Tibial artery (tissue), 4 donors: Measurements from ENCODE around the gene CALCOCO1.

Source experiments
- DNase-seq, 2 donors: peaks; one replicate each; pipeline ENCODE4 v3.0.0-alpha.2; 2019
- H3K27ac ChIP-seq, 2 donors: fragments of 200-600 bp; sonication (generic) in 1 of 2; 1 replicate in 1 of 2; 2 replicates in 1 of 2; pipeline ENCODE4 v1.5.1; 2018 to 2019; ENCODE audit warnings: mild to moderate bottlenecking in 1 of 2
- H3K27me3 ChIP-seq, 2 donors: fragments of 200-600 bp; sonication (generic) in 1 of 2; one replicate each; pipeline versions ENCODE4 v1.5.1 to v1.6.0; 2016 to 2019
- H3K36me3 ChIP-seq, 3 donors: fragments of 200-600 bp; sonication (generic) in 2 of 3; one replicate each; pipeline ENCODE4 v1.5.1; 2016 to 2019; ENCODE audit warnings: mild to moderate bottlenecking in 2 of 3
- H3K4me1 ChIP-seq, 4 donors: fragments of 200-600 bp; sonication (generic) in 2 of 4; 1 replicate in 3 of 4; 2 replicates in 1 of 4; pipeline ENCODE4 v1.5.1; 2016 to 2019
- H3K4me3 ChIP-seq, 2 donors: fragments of 200-600 bp; sonication (generic) in 1 of 2; 1 replicate in 1 of 2; 2 replicates in 1 of 2; pipeline ENCODE4 v1.5.1; 2018 to 2019; ENCODE audit warnings: mild to moderate bottlenecking in 2 of 2
- H3K9me3 ChIP-seq, 3 donors: fragments of 200-600 bp; sonication (generic) in 1 of 3; one replicate each; pipeline ENCODE4 v1.5.1; 2016 to 2019
- intact Hi-C: fragments of 100-400 bp; cut with DNase I; formaldehyde crosslinking; loops from one replicate; pipeline ENCODE4 v1.15.0; 2023; ENCODE audit warnings: low total_unique reads
- TF ChIP-seq, protein P1 (sequence below), 2 experiments: fragments of 200-600 bp in 1 of 2; fragments of 450-650 bp in 1 of 2; IDR thresholded peaks; one replicate each; pipeline ENCODE4 v1.5.1; 2017 to 2019; ENCODE audit warnings: antibody characterized with exemption in 2 of 2, mild to moderate bottlenecking in 1 of 2, moderate library complexity in 1 of 2

CALCOCO1 gene

DNA sequence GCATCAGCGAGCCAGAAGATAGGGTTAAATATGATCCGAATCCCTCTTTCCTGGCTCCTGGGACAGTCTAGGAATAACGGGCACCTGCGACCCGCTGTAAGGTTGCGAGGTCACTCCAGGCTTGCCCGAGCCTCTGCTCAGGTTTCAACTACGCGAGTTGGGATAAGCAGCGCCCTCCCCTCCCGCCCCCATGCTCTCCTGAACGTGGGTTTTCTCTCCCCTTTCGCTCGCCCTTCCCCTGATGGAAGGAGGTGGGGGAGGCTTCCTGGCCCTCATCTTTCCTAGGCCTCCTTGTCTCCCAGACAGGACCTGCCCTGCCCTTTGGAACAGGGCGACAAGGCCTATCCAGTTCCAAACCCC, 50.6 kb downstream of the CALCOCO1 start:
- Histone ChIP-seq H3K9me3 (no peaks in the 10 kb centered on the region), H3K4me3 (peak overlapping the region; percentile 59 to 71), H3K27me3 (no peaks in the 10 kb centered on the region), H3K4me1 (peaks cover 0 to 43% (median 28%) of the 10 kb centered on the region in 4 donors), H3K27ac (peak overlapping the region; percentile 90 to 99), H3K36me3 (peaks cover 11 to 24% (median 16%) of the 10 kb centered on the region in 3 donors)
- intact Hi-C loops = loop anchor here (5.0 to 10.0 kb wide), 2 partner anchors 52 to 134 kb away; partner anchors contain the start of gene ATF7
- TF ChIP-seq, protein P1, sequence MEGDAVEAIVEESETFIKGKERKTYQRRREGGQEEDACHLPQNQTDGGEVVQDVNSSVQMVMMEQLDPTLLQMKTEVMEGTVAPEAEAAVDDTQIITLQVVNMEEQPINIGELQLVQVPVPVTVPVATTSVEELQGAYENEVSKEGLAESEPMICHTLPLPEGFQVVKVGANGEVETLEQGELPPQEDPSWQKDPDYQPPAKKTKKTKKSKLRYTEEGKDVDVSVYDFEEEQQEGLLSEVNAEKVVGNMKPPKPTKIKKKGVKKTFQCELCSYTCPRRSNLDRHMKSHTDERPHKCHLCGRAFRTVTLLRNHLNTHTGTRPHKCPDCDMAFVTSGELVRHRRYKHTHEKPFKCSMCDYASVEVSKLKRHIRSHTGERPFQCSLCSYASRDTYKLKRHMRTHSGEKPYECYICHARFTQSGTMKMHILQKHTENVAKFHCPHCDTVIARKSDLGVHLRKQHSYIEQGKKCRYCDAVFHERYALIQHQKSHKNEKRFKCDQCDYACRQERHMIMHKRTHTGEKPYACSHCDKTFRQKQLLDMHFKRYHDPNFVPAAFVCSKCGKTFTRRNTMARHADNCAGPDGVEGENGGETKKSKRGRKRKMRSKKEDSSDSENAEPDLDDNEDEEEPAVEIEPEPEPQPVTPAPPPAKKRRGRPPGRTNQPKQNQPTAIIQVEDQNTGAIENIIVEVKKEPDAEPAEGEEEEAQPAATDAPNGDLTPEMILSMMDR (IDR thresholded peaks at IDR 0.05) = no peak
- peak; percentile 33 to 81 for DNase-seq

DNA sequence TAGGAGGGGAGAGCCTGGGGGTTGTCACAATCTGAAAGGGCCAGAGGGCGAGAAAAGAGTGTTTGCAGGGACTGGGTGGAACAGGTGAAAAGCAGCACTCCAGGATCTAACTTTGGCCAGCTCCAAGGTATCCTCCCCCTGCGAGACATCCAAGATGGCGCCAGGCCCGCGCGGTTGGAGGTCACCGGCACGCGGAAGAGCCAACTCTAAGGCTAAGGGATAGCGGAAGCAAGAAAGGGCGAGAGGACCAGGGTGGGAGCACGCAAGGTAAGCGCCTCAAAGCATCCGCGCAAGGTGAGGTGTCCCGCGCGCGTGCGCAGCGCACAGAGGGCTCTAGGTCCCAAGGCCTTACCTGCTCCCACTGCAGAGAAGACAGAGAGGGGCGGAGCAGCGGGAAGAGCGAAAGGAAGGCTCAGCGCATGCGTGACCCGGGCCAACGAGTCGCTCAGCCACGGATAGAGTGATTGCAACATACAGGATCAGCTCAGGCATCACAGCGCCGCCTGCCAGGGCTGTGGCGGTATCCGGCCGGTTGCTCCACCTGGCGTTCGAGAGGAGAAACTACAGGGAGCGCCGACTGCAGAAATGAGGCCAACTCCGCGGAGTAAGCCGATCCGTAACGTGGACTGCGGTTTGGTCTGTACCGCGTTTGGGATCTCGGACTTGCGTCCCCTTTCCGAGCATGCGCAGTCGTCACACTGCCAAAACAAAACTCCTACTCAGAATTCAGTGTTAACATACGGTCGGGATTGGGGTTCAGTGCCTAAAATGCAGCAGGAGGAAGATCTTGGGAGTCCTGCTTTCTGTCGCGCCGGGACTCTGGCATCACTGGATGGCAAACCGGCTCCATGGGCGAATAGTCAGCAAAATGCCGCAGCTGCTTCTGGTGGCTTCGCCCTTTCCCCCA, 51.3 kb downstream of the CALCOCO1 start, which contains the start of gene ATP5MC2:
TSS of gene ATP5MC2 (minus strand) at position 383 of the 907 bp plus-strand sequence. CDS start 3,469 bp downstream, outside the sequence.
- TF ChIP-seq, protein P1 (IDR thresholded peaks at IDR 0.05) = peak; percentile 97 to 100
- H3K9me3 ChIP-seq = no peaks in the 10 kb centered on the region
- H3K27me3 ChIP-seq = no peaks in the 10 kb centered on the region
- peak; percentile 97 to 99 for DNase-seq
- H3K27ac ChIP-seq = peak within 1 kb of the TSS; percentile 90 to 99
- peaks cover 18 to 30% (median 23%) of the 10 kb centered on the region in 3 donors for H3K36me3 ChIP-seq
- intact Hi-C loops = loop anchor here (5.0 to 10.0 kb wide), 2 partner anchors 51 to 134 kb away; partner anchors contain the start of gene ATF7
- peak within 1 kb of the TSS; percentile 59 to 71 for H3K4me3 ChIP-seq
- peaks cover 0 to 43% (median 28%) of the 10 kb centered on the region in 4 donors for H3K4me1 ChIP-seq

DNA sequence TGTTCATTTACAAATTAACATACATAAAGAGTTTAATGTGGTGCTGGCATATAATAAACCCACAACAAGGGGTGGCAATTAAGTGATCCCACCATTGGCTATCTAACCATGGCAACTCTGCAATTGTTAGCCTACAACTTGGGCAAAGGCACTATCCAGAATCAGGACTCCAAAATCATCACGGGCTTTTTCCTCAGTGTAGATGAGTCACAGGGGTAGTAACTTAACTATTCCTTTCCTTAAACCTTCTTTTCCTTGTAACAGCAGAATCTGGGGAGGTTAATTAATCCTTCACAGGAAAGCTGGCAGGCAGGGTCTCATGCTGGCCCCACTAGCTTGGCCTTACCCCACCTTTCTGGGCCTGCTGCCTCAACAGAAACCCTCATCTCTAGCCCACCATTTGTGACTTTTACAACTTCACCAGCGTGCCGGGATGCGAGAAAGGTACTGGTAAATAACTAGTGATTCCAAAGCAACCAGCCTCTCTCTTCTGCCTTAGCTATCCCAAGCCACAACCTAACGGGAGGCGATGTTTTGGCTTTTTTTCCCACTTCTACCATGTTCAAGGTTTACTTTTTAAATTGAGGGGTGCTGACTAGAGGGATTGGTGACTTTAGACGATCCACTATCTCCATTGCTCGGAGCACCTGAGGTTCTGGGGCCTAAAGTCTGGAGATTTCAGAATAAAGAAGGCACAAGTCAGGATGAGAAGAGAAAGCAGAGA, 52.1 kb downstream of the CALCOCO1 start:
- peaks cover 26 to 38% (median 31%) of the 10 kb centered on the region in 3 donors for H3K36me3 ChIP-seq
- peaks cover 0 to 43% (median 28%) of the 10 kb centered on the region in 4 donors for H3K4me1 ChIP-seq
- peak overlapping the region; percentile 90 to 99 for H3K27ac ChIP-seq
- intact Hi-C loops = loop anchor here (5.0 to 10.0 kb wide), 2 partner anchors 50 to 133 kb away; partner anchors contain the start of gene ATF7
- TF ChIP-seq, protein P1 (IDR thresholded peaks at IDR 0.05) = no peak
- H3K4me3 ChIP-seq = peak overlapping the region; percentile 59 to 71
- no peaks in the 10 kb centered on the region for H3K9me3 ChIP-seq
- no peaks in the 10 kb centered on the region for H3K27me3 ChIP-seq
- DNase-seq = peak in 1 of 2 donors; percentile 55

DNA sequence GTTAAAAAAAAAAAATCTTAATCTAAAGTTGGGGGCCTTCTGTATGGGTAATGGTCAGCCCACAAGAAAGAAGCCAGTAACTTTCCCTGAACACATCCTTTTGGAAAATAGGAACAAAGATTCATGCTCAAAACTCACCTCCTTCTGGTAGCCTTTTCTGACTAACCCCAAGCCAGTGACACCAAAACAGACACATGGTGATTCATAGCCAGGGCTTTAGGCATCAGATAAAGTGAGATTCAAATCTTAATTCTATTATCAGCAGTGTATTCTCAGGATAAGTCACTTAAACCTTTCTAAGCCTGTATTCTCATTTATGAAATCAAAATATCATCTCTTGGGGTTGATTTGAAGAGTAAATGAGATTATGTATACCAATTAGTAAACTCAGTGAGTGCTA, 56.3 kb downstream of the CALCOCO1 start:
- intact Hi-C loops = loop anchor here (10.0 kb wide), 1 partner anchor 46 kb away; the partner anchor contains the start of gene ATF7
- DNase-seq = no peak
- H3K36me3 ChIP-seq = peaks cover 60 to 79% (median 64%) of the 10 kb centered on the region in 3 donors
- no peak overlapping the region for H3K4me3 ChIP-seq
- H3K9me3 ChIP-seq = no peaks in the 10 kb centered on the region
- H3K27ac ChIP-seq = no peak overlapping the region
- H3K4me1 ChIP-seq = peaks cover 0 to 23% (median 14%) of the 10 kb centered on the region in 4 donors
- TF ChIP-seq, protein P1 (IDR thresholded peaks at IDR 0.05) = no peak
- H3K27me3 ChIP-seq = no peaks in the 10 kb centered on the region

DNA sequence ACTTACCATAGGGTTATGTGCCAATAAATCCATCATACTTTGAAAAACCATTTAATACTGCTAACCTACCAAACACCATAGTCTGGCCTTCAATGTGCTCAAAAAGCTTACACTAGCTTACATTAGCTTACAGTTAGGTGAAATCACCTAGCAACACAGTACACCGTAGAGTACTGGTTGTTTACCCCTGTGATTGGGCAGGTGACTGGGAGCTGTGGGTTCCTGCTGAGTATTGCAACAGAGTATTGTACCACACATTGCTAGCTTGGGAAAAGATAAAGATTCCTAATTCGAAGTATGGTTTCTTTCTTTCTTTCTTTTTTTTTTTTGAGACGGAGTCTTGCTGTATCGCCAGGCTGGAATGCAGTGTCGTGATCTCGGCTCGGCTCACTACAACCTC, 56.9 kb downstream of the CALCOCO1 start:
- Histone ChIP-seq H3K4me1 (peaks cover 0 to 21% (median 13%) of the 10 kb centered on the region in 4 donors), H3K27me3 (no peaks in the 10 kb centered on the region), H3K27ac (no peak overlapping the region), H3K9me3 (no peaks in the 10 kb centered on the region), H3K4me3 (no peak overlapping the region), H3K36me3 (peaks cover 67 to 85% (median 71%) of the 10 kb centered on the region in 3 donors)
- TF ChIP-seq, protein P1 (IDR thresholded peaks at IDR 0.05) = no peak
- intact Hi-C loops = loop anchor here (10.0 kb wide), 1 partner anchor 46 kb away; the partner anchor contains the start of gene ATF7
- DNase-seq = no peak
